Thymus (tissue), 11 donors: ENCODE results near the gene TRIM73. TPM values are rescaled to one million over a fixed set of nuclear protein-coding genes. Genes with fewer than 3 reads are reported as not detected.
"Not testable (repeated sequence)": the region's sequence is repeated elsewhere in the genome, so short reads cannot be mapped to it uniquely, and the experiment has no call there.

Source experiments
- DNase-seq, 9 donors: peaks; one replicate each; pipeline ENCODE4 v3.0.0-alpha.2; 2013; ENCODE audit warnings: low spot score in 9 of 9, low read depth in 6 of 9, missing footprints in 1 of 9
- H3K27ac ChIP-seq, 2 donors: one replicate each; pipeline ENCODE4 v1.5.1; 2013; ENCODE audit warnings: control low read depth in 1 of 2, low read depth in 1 of 2, low read length in 1 of 2, mild to moderate bottlenecking in 1 of 2, moderate library complexity in 1 of 2
- H3K27me3 ChIP-seq, 2 donors: one replicate each; pipeline ENCODE4 v1.5.1; 2013; ENCODE audit warnings: low read length in 1 of 2; ENCODE audit not compliant: control insufficient read depth in 2 of 2, insufficient read depth in 1 of 2
- H3K36me3 ChIP-seq, 2 donors: one replicate each; pipeline ENCODE4 v1.5.1; 2013; ENCODE audit warnings: low read length in 1 of 2, mild to moderate bottlenecking in 1 of 2, moderate library complexity in 1 of 2; ENCODE audit not compliant: control insufficient read depth in 2 of 2, insufficient read depth in 2 of 2
- H3K4me1 ChIP-seq, 2 donors: one replicate each; pipeline ENCODE4 v1.5.1; 2013; ENCODE audit warnings: low read length in 2 of 2; ENCODE audit not compliant: control insufficient read depth in 2 of 2, insufficient read depth in 2 of 2
- H3K4me3 ChIP-seq, 2 donors: one replicate each; pipeline ENCODE4 v1.5.1; 2013; ENCODE audit warnings: low read length in 2 of 2, control low read depth in 1 of 2, mild to moderate bottlenecking in 1 of 2
- H3K9me3 ChIP-seq, 2 donors: one replicate each; pipeline ENCODE4 v1.5.1; 2013; ENCODE audit warnings: low read length in 1 of 2, mild to moderate bottlenecking in 1 of 2; ENCODE audit not compliant: control insufficient read depth in 2 of 2, insufficient read depth in 1 of 2
- WGBS: extraction: QIAGEN DNeasy Blood & Tissue Kit; methylation state at CpG from one replicate; pipeline ENCODE4 v1.1.7; 2013; 5-methylcytosine and 5-hydroxymethylcytosine counted together
- polyA plus RNA-seq: library from polyadenylated mRNA; stranded (reverse); fragments of 200-250 nt; gene quantifications from one replicate; pipeline ENCODE4 v1.2.3, GENCODE V29; 2013
- total RNA-seq: library from RNA; stranded (reverse); fragments of 120-200 nt; gene quantifications from one replicate; pipeline ENCODE4 v1.2.4, GENCODE V29; 2013
- donor health status: healthy.

Gene TRIM73
- total and polyA plus RNA-seq, 2 donors, result 1.3 to 9.9 TPM

GRCh38 chr7:75421798-75422710, 26.6 kb downstream of the TRIM73 start:
- H3K36me3 ChIP-seq, result peaks cover 28 to 30% of the 10 kb centered on the region in 2 donors
- H3K27me3 ChIP-seq, H3K27ac ChIP-seq, H3K9me3 ChIP-seq, DNase-seq, H3K4me1 ChIP-seq, H3K4me3 ChIP-seq: not testable (repeated sequence)
- 97% methylated on average over 31 of the region's 50 CpGs for WGBS

GRCh38 chr7:75423481-75423880, 28.1 kb downstream of the TRIM73 start:
- peaks cover 28 to 30% of the 10 kb centered on the region in 2 donors for H3K36me3 ChIP-seq
- 89% methylated on average over 11 of the region's 15 CpGs for WGBS
- DNase-seq, H3K4me3 ChIP-seq, H3K27me3 ChIP-seq, H3K27ac ChIP-seq, H3K9me3 ChIP-seq, H3K4me1 ChIP-seq: not testable (repeated sequence)

DNA sequence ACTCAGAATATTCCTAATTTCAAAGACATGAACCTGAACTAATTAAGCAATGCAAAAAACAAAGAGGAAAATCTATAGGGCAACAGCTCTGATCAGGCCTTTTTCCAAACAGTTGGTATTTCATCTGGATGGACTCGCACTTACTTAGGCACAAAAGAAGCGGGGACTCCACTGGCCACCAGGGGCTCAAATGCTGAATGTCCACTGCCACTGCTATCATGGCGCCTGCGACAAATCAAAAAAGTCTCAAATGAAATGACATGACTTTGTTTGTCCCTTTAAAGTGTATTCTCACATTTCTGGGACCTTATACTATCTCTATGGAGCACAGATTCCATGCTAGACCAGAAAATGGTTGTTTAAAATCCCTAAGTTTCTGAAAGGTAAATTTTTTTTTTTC, 43.6 kb downstream of the TRIM73 start:
- peaks cover 36 to 51% of the 10 kb centered on the region in 2 donors for H3K36me3 ChIP-seq

GRCh38 chr7:75442101-75442464, 46.7 kb downstream of the TRIM73 start:
- H3K4me1 ChIP-seq, H3K27me3 ChIP-seq, H3K27ac ChIP-seq, H3K9me3 ChIP-seq, DNase-seq: not testable (repeated sequence)
- peak overlapping the region; percentile 30 to 34 for H3K4me3 ChIP-seq
- WGBS, result under 1% methylated on average over 20 of the region's 37 CpGs
- H3K36me3 ChIP-seq, result peaks cover 21 to 22% of the 10 kb centered on the region in 2 donors

More for the DNA sequence above, 43.6 kb downstream of the TRIM73 start:
- H3K27ac ChIP-seq, H3K27me3 ChIP-seq, H3K9me3 ChIP-seq, DNase-seq, H3K4me1 ChIP-seq, H3K4me3 ChIP-seq: not testable (repeated sequence)
- WGBS, result 98% methylated on average over 4 of the region's 4 CpGs

GRCh38 chr7:75442465-75443111, 47.2 kb downstream of the TRIM73 start:
- H3K4me1 ChIP-seq, H3K9me3 ChIP-seq, H3K27me3 ChIP-seq: not testable (repeated sequence)
- under 1% methylated on average over 47 of the region's 76 CpGs for WGBS
- H3K4me3 ChIP-seq, result peak overlapping the region; percentile 45 to 51
- peaks cover 16 to 19% of the 10 kb centered on the region in 2 donors for H3K36me3 ChIP-seq
- H3K27ac ChIP-seq, result peak overlapping the region; percentile 74 to 85
- peak; percentile 13 to 55 (median 16) for DNase-seq

DNA sequence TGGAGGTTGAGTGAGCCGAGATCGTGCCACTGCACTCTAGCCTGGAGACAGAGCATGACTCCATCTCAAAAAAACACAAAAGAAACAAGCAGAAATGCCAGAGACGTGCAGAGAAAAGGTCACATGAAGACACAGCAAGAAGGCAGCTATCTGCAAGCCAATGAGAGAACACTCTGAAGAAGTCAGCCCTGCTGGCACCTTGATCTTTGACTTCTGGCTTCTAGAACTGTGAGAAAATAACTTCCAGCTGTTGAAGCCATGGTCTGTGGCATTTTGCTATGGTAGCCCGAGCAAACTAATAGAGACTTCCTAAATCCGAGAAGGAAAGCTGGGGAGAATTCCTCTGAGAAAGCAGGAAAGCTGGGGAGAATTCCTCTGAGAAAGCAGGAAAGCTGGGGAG, 54.5 kb downstream of the TRIM73 start:
- not testable (repeated sequence) for H3K9me3 ChIP-seq, H3K27ac ChIP-seq, H3K27me3 ChIP-seq, DNase-seq, H3K36me3 ChIP-seq, H3K4me3 ChIP-seq, H3K4me1 ChIP-seq
- 98% methylated on average over 3 of the region's 5 CpGs for WGBS

DNA sequence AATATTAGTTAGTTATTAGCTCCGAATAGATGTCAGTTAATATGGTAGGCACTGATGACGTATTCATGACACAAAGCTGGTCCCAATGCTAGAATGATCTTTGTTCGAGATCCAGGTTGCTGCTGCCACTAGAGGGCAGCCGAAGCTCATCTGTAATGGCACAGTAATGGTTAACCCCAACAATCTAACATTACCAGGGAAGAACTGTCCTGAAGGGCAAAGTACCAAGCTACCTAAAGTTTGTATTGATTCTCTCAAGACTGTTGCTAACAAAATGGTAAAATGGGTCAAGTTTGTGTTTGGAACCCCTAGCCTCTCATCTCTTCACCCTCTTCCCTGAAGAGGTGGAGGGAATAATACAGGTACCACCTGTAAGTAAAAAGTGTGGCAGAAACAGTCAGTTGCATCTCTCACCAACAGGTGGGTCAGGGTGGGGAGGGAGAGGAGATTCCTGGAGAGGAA, 57.1 kb downstream of the TRIM73 start:
- not testable (repeated sequence) for H3K36me3 ChIP-seq, H3K9me3 ChIP-seq, DNase-seq, H3K27me3 ChIP-seq, H3K4me3 ChIP-seq, H3K4me1 ChIP-seq, H3K27ac ChIP-seq
- 31% methylated on average over 3 of the region's 4 CpGs for WGBS
